Measurements from ENCODE around the gene BCL11B. TPM values are rescaled to one million over a fixed set of nuclear protein-coding genes. Genes with fewer than 3 reads are reported as not detected.

The BCL11B gene
- total RNA-seq, 1 donor from 2014 or later, result 0.23 TPM

DNA sequence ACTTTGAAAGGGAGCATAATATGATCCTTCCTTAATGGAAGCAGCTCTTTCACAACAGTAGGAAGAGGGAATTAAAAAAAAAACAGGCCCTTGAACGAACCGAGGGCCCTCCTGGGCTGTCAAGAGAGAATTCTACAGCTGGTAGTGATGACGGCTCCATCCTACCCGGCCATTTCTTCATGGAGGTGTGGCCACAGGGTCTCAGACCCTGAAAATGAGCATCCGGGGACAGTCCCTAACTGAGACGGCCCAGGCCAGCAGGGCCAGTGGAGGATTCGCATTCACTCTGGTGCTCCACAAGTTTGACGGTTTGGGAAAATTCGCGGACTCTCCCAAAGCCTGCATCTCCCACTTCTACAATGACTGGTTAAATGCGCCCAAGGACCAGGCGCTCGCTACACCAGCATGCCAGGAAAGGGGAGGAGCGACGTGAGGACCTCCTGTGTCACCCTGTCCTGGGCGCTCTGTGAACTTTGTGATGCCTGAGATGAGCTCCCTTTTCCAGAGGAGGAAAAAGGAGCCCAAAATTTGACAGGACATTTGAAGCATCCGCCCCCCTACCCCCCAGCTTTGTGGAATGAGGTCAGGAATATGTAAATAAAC is 66.8 kb downstream of the BCL11B start:
- H3K4me3 ChIP-seq (ENCODE audit: low read depth, low read length), result no peak overlapping the region
- TF ChIP-seq, protein P1, sequence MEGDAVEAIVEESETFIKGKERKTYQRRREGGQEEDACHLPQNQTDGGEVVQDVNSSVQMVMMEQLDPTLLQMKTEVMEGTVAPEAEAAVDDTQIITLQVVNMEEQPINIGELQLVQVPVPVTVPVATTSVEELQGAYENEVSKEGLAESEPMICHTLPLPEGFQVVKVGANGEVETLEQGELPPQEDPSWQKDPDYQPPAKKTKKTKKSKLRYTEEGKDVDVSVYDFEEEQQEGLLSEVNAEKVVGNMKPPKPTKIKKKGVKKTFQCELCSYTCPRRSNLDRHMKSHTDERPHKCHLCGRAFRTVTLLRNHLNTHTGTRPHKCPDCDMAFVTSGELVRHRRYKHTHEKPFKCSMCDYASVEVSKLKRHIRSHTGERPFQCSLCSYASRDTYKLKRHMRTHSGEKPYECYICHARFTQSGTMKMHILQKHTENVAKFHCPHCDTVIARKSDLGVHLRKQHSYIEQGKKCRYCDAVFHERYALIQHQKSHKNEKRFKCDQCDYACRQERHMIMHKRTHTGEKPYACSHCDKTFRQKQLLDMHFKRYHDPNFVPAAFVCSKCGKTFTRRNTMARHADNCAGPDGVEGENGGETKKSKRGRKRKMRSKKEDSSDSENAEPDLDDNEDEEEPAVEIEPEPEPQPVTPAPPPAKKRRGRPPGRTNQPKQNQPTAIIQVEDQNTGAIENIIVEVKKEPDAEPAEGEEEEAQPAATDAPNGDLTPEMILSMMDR (conservative IDR thresholded peaks at IDR 0.05; ENCODE audit: low read depth, low read length), result no peak
- no peak for DNase-seq (ENCODE audit: low read depth)

DNA sequence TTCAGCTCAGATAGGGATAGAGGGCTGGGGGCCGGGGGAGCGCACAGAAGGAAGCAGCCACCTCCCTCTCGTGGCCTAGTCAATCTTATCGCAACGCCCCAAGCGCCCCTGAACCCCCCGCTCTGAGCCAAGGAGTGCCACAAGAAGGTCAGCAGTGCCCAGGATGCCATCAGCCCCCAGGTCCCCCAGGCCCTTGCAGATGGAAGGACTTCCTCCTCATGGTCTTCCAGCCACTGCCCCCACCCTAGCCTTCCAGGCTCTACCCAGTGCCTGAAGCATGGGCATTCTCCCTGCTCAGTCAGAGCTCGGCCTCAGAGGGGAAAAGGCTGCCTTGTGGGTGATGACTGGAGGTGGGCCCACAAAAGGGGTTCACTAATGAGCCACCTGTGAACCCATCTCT is 68.2 kb downstream of the BCL11B start:
- DNase-seq (ENCODE audit: low read depth), result no peak
- TF ChIP-seq, protein P1 (conservative IDR thresholded peaks at IDR 0.05; ENCODE audit: low read depth, low read length), result no peak
- H3K4me3 ChIP-seq (ENCODE audit: low read depth, low read length), result no peak overlapping the region

DNA sequence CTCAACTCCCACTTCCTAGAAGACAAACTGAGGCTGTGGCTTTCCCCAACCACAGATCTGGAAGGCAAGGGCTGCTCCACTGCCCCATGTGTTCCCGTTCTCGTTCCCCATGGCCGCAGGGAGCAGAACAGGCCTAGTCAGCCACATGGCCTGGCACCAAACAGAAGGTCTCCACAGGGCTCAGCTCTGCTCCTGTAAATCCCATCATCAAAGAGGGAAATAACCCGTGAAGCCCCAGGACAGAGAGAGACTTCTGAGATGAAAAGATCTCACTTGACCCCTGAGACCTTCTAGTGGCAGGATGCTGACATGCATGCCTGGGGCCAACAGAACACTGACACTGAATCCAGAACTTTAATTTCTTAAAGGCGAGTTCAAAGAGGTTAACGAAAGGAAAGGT is 68.9 kb downstream of the BCL11B start:
- TF ChIP-seq, protein P1 (conservative IDR thresholded peaks at IDR 0.05; ENCODE audit: low read depth, low read length), result no peak
- no peak for DNase-seq (ENCODE audit: low read depth)
- no peak overlapping the region for H3K4me3 ChIP-seq (ENCODE audit: low read depth, low read length)

DNA sequence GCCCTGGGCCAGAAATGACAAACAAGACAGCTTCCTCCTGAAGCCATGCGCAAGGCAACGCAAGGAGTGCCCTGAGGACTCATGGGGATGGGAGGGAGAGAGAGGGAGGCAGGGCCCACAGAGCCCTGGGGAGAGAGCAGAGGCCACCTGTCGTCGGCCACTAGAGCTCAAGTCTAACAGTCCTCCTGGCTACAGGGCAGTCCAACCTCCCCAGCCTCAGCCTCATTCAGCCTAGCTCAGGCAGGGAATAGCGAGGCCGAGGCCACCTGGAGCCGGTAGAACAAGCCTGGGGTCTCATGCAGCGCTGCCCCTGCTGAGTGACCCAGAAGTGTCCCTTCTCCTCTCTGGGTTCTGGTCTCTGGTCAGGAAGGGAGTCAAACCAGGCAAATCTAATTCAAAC is 69.5 kb downstream of the BCL11B start:
- DNase-seq (ENCODE audit: low read depth), result no peak
- no peak overlapping the region for H3K4me3 ChIP-seq (ENCODE audit: low read depth, low read length)
- TF ChIP-seq, protein P1 (conservative IDR thresholded peaks at IDR 0.05; ENCODE audit: low read depth, low read length), result no peak

DNA sequence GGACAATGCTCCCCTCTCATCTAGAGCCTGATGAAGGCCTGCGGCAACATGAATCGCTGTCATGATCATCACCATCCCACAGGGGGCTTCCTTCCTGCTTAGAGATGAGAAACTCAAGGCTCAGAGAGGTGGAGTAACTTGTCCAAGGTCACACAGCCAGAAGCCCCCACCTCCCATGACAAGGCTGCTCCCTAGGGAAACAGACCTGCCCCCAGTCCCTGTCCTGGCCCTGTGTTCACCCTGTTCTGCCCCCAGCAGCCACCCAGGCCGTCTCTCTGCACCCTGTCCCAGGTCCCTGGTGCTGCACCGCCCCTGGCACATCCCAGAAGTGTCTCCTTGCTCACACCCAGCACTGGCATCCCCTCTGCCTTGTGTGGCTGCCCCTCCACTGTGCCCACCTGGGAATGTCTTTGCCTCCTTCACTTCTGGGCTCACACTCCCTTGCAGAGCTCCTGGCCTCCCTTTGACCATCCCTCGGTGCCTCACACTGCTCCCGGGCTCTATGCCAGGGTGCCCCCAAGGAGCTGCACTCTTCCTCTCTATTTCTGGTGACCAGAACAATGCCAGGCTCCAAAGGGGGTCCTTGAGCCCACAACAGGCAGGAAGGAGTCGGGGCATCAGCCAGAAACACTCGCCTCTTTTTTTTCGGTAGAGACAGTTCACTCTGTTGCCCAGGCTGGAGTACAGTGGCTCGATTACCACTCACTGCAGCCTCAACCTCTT is 70.5 kb downstream of the BCL11B start:
- no peak overlapping the region for H3K4me3 ChIP-seq (ENCODE audit: low read depth, low read length)
- TF ChIP-seq, protein P1 (conservative IDR thresholded peaks at IDR 0.05; ENCODE audit: low read depth, low read length), result no peak
- DNase-seq (ENCODE audit: low read depth), result no peak

DNA sequence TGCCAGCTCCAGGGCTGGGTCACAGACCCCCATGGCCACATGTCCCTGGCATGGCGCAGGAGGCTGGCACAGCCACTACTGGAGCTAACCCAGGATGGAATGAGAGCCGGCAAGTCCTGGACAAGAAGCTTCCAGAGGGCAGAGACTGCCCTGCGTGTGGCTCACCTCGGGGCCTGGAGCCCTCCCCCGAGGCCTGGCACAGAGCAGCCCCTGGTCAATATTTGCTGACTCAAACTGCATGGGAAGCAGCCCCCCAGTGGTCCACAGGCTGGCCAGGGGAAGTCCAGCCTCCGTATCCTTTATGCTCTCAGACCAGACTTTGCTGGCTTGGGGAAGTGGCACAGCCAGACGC is 71.4 kb downstream of the BCL11B start:
- H3K4me3 ChIP-seq (ENCODE audit: low read depth, low read length), result no peak overlapping the region
- TF ChIP-seq, protein P1 (conservative IDR thresholded peaks at IDR 0.05; ENCODE audit: low read depth, low read length), result no peak
- no peak for DNase-seq (ENCODE audit: low read depth)
